Body of pancreas (tissue), 4 donors: ENCODE results near the gene DFFB.

ENCODE experiments used
- POLR2A ChIP-seq, 3 donors: fragments of 450-650 bp; IDR thresholded peaks; one replicate each; pipeline ENCODE4 v1.6.1; 2016; ENCODE audit warnings: antibody characterized with exemption in 3 of 3, mild to moderate bottlenecking in 2 of 3
- TF ChIP-seq, protein P1 (sequence below), 7 experiments: fragments of 450-650 bp in 4 of 7; fragments of 200-600 bp in 3 of 7; sonication (generic) in 3 of 7; IDR thresholded peaks; one replicate each; pipeline ENCODE4 v1.5.1; 2016 to 2019; ENCODE audit warnings: antibody characterized with exemption in 7 of 7

- TF ChIP-seq POLR2A (IDR thresholded peaks at IDR 0.05): no peak
- TF ChIP-seq, protein P1, sequence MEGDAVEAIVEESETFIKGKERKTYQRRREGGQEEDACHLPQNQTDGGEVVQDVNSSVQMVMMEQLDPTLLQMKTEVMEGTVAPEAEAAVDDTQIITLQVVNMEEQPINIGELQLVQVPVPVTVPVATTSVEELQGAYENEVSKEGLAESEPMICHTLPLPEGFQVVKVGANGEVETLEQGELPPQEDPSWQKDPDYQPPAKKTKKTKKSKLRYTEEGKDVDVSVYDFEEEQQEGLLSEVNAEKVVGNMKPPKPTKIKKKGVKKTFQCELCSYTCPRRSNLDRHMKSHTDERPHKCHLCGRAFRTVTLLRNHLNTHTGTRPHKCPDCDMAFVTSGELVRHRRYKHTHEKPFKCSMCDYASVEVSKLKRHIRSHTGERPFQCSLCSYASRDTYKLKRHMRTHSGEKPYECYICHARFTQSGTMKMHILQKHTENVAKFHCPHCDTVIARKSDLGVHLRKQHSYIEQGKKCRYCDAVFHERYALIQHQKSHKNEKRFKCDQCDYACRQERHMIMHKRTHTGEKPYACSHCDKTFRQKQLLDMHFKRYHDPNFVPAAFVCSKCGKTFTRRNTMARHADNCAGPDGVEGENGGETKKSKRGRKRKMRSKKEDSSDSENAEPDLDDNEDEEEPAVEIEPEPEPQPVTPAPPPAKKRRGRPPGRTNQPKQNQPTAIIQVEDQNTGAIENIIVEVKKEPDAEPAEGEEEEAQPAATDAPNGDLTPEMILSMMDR (IDR thresholded peaks at IDR 0.05): no peak
These were observed 42.3 kb upstream of the DFFB start for GRCh38 chr1:3814771-3815561.
